ENCODE data around the gene TNFAIP2.

Gene TNFAIP2

GRCh38 chr14:103093856-103094405 is 29.3 kb upstream of the TNFAIP2 start:
- no peak for DNase-seq (ENCODE audit: low spot score)

- DNase-seq (ENCODE audit: low spot score) = no peak
Measured at GRCh38 chr14:103094406-103095209, 28.7 kb upstream of the TNFAIP2 start, which contains the start of gene EXOC3L4. TSS of gene EXOC3L4 (plus strand) at chr14:103094725. CDS start at chr14:103100220, 5,495 bp downstream.

- DNase-seq (ENCODE audit: low spot score) = no peak
Measured at GRCh38 chr14:103095210-103095778, 28.0 kb upstream of the TNFAIP2 start.

GRCh38 chr14:103096387-103096786 is 26.9 kb upstream of the TNFAIP2 start:
- no peak for DNase-seq (ENCODE audit: low spot score)

- DNase-seq (ENCODE audit: low spot score) = no peak
Measured at GRCh38 chr14:103097244-103097993, 25.8 kb upstream of the TNFAIP2 start.

GRCh38 chr14:103097994-103098957 is 25.0 kb upstream of the TNFAIP2 start:
- DNase-seq (ENCODE audit: low spot score) = no peak

GRCh38 chr14:103099081-103099732 is 24.1 kb upstream of the TNFAIP2 start:
- DNase-seq (ENCODE audit: low spot score) = no peak

- DNase-seq (ENCODE audit: low spot score) = no peak
Measured at GRCh38 chr14:103099733-103100280, 23.5 kb upstream of the TNFAIP2 start.

GRCh38 chr14:103100281-103101121 is 22.8 kb upstream of the TNFAIP2 start:
- no peak for DNase-seq (ENCODE audit: low spot score)

- no peak for DNase-seq (ENCODE audit: low spot score)
Measured at GRCh38 chr14:103101257-103101962, 21.9 kb upstream of the TNFAIP2 start.

GRCh38 chr14:103101963-103102688 is 21.1 kb upstream of the TNFAIP2 start:
- DNase-seq (ENCODE audit: low spot score) = no peak

- DNase-seq (ENCODE audit: low spot score) = no peak
Measured at GRCh38 chr14:103102689-103103260, 20.5 kb upstream of the TNFAIP2 start.

GRCh38 chr14:103103461-103104388 is 19.5 kb upstream of the TNFAIP2 start:
- no peak for DNase-seq (ENCODE audit: low spot score)

GRCh38 chr14:103104389-103104653 is 18.9 kb upstream of the TNFAIP2 start:
- DNase-seq (ENCODE audit: low spot score) = no peak

GRCh38 chr14:103104654-103105452 is 18.4 kb upstream of the TNFAIP2 start:
- peak; percentile 64 for DNase-seq (ENCODE audit: low spot score)

GRCh38 chr14:103105580-103106150 is 17.6 kb upstream of the TNFAIP2 start:
- no peak for DNase-seq (ENCODE audit: low spot score)

Measured in activated CD4-positive, alpha-beta T cell treated with anti-CD3 and anti-CD28 coated beads, Interleukin-2, Interleukin-4, amounts not matched to agents 100 ng/mL and 50 ng/mL, durations not matched to agents 16 hours and 8 hours (primary cell).